ENCODE results near the gene PRR16.

DNA sequence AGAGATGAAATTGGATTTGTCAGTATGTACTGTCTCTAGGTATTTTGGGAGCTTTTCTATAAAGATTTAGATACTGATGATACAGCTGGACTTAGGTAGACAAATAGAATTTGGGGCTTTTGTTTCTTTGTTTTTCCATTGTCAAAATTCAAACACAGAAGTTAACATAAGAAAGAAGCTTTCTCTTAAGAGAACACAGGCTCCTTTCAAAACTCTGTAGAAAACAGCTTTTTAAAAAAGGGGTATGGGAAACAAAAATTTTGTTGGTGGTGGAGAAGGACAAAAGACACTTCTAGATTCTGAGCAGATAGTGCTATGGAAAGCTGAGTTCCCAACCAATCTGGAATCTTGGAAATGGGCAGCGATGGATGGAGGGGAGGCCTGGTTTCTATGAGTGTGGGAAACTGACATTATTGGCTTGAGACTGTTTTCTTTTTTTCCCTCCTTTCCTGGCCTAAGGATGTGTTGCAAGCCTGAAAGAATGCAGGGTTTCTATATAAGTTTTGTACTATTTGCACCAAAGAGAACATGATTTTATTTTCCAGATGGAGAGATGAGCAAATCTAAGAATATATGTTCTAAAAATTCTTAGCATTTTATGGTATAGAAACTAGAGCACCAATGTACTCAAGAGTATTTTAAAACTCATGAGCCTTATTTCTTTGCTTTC is 240.0 kb downstream of the PRR16 start:
- TF ChIP-seq, protein P1, sequence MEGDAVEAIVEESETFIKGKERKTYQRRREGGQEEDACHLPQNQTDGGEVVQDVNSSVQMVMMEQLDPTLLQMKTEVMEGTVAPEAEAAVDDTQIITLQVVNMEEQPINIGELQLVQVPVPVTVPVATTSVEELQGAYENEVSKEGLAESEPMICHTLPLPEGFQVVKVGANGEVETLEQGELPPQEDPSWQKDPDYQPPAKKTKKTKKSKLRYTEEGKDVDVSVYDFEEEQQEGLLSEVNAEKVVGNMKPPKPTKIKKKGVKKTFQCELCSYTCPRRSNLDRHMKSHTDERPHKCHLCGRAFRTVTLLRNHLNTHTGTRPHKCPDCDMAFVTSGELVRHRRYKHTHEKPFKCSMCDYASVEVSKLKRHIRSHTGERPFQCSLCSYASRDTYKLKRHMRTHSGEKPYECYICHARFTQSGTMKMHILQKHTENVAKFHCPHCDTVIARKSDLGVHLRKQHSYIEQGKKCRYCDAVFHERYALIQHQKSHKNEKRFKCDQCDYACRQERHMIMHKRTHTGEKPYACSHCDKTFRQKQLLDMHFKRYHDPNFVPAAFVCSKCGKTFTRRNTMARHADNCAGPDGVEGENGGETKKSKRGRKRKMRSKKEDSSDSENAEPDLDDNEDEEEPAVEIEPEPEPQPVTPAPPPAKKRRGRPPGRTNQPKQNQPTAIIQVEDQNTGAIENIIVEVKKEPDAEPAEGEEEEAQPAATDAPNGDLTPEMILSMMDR (IDR thresholded peaks at IDR 0.05; ENCODE audit: insufficient read depth, low read length): no peak
- TF ChIP-seq, protein P2, sequence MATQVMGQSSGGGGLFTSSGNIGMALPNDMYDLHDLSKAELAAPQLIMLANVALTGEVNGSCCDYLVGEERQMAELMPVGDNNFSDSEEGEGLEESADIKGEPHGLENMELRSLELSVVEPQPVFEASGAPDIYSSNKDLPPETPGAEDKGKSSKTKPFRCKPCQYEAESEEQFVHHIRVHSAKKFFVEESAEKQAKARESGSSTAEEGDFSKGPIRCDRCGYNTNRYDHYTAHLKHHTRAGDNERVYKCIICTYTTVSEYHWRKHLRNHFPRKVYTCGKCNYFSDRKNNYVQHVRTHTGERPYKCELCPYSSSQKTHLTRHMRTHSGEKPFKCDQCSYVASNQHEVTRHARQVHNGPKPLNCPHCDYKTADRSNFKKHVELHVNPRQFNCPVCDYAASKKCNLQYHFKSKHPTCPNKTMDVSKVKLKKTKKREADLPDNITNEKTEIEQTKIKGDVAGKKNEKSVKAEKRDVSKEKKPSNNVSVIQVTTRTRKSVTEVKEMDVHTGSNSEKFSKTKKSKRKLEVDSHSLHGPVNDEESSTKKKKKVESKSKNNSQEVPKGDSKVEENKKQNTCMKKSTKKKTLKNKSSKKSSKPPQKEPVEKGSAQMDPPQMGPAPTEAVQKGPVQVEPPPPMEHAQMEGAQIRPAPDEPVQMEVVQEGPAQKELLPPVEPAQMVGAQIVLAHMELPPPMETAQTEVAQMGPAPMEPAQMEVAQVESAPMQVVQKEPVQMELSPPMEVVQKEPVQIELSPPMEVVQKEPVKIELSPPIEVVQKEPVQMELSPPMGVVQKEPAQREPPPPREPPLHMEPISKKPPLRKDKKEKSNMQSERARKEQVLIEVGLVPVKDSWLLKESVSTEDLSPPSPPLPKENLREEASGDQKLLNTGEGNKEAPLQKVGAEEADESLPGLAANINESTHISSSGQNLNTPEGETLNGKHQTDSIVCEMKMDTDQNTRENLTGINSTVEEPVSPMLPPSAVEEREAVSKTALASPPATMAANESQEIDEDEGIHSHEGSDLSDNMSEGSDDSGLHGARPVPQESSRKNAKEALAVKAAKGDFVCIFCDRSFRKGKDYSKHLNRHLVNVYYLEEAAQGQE (IDR thresholded peaks at IDR 0.05; ENCODE audit: insufficient replicate concordance, low read depth): no peak
- TF ChIP-seq POLR2AphosphoS5 (IDR thresholded peaks at IDR 0.05; ENCODE audit: low read depth): no peak
